ENCODE measurements around the gene NKD1.

Gene NKD1

DNA sequence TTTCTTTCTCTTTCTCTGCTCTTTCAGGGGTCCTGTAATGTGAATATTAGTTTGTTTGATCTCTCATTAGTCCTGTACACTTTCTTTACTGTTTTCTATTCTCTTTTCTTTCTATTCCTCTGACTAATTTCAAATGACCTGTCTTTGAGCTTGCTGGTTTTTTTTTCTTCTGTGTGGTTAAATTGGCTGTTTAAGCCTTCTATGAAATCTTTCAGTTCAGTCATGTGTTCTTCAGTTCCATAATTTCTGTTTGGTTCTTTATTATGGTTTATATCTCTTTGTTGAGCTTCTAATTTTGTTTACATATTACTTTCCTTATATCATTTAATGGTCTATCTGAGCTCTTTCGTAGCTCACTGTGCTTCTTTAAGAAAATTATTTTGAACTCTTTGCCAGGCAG, 31.3 kb upstream of the NKD1 start:
- 78% methylated on average over 1 of the region's 1 CpG for WGBS
- H2AK5ac ChIP-seq (ENCODE audit: low read length, severe bottlenecking) = no peak overlapping the region
- H3K4ac ChIP-seq (ENCODE audit: low read depth in 1 of 2, low read length in 2 of 2) = no peak overlapping the region
- H3K27me3 ChIP-seq (ENCODE audit: control insufficient read depth in 1 of 2, insufficient read depth in 1 of 2, low read length in 2 of 2) = peaks cover 6 to 8% of the 10 kb centered on the region in 2 experiments
- no peak overlapping the region for H3K27ac ChIP-seq (ENCODE audit: low read length, poor library complexity, severe bottlenecking)
- no peak overlapping the region for H2BK12ac ChIP-seq (ENCODE audit: low read length in 2 of 2)
- H3K4me3 ChIP-seq (ENCODE audit: insufficient read depth in 1 of 2, low read depth in 1 of 2, low read length in 2 of 2) = no peak overlapping the region
- no peak overlapping the region for H4K91ac ChIP-seq (ENCODE audit: low read length)
- H3K36me3 ChIP-seq (ENCODE audit: control insufficient read depth in 1 of 2, insufficient read depth in 2 of 2, low read depth in 1 of 2, low read length in 2 of 2) = no peaks in the 10 kb centered on the region
- no peak overlapping the region for H2BK120ac ChIP-seq (ENCODE audit: low read depth, low read length)
- H3K18ac ChIP-seq (ENCODE audit: low read depth in 1 of 2, low read length in 2 of 2) = no peak overlapping the region
- no peak overlapping the region for H4K8ac ChIP-seq (ENCODE audit: low read length)
- H3K4me1 ChIP-seq (ENCODE audit: control insufficient read depth, insufficient read depth, low read depth, low read length) = no peaks in the 10 kb centered on the region
- H3K23ac ChIP-seq (ENCODE audit: low read length in 2 of 2) = no peak overlapping the region
- no peak overlapping the region for H3K14ac ChIP-seq (ENCODE audit: low read length in 2 of 2)
- H3K79me1 ChIP-seq (replicated peaks; ENCODE audit: low read length, poor library complexity, severe bottlenecking) = no peaks in the 10 kb centered on the region
- peaks cover 25% of the 10 kb centered on the region for H3K9me3 ChIP-seq (ENCODE audit: control insufficient read depth, low read length)
- no peak overlapping the region for H3K4me2 ChIP-seq (ENCODE audit: low read length, poor library complexity, severe bottlenecking)
- H2BK15ac ChIP-seq (ENCODE audit: low read depth, poor library complexity, severe bottlenecking) = no peak overlapping the region
- no peak overlapping the region for H3K9ac ChIP-seq (ENCODE audit: low read length)
- no peak for DNase-seq
- H2AFZ ChIP-seq (ENCODE audit: low read depth, low read length) = no peak overlapping the region
- no peak overlapping the region for H2BK5ac ChIP-seq (ENCODE audit: low read depth, low read length, poor library complexity, severe bottlenecking)

- Histone ChIP-seq H3K4me1 (ENCODE audit: control insufficient read depth, insufficient read depth, low read depth, low read length) (no peaks in the 10 kb centered on the region), H3K27me3 (ENCODE audit: control insufficient read depth in 1 of 2, insufficient read depth in 1 of 2, low read length in 2 of 2) (peaks cover 9% of the 10 kb centered on the region in 2 experiments), H3K18ac (ENCODE audit: low read depth in 1 of 2, low read length in 2 of 2) (no peak overlapping the region), H2AK5ac (ENCODE audit: low read length, severe bottlenecking) (no peak overlapping the region), H2BK120ac (ENCODE audit: low read depth, low read length) (no peak overlapping the region), H2BK5ac (ENCODE audit: low read depth, low read length, poor library complexity, severe bottlenecking) (no peak overlapping the region), H3K4me3 (ENCODE audit: insufficient read depth in 1 of 2, low read depth in 1 of 2, low read length in 2 of 2) (no peak overlapping the region), H3K36me3 (ENCODE audit: control insufficient read depth in 1 of 2, insufficient read depth in 2 of 2, low read depth in 1 of 2, low read length in 2 of 2) (no peaks in the 10 kb centered on the region), H2BK15ac (ENCODE audit: low read depth, poor library complexity, severe bottlenecking) (no peak overlapping the region), H4K8ac (ENCODE audit: low read length) (no peak overlapping the region), H2AFZ (ENCODE audit: low read depth, low read length) (no peak overlapping the region), H3K4me2 (ENCODE audit: low read length, poor library complexity, severe bottlenecking) (no peak overlapping the region), H4K91ac (ENCODE audit: low read length) (no peak overlapping the region), H3K23ac (ENCODE audit: low read length in 2 of 2) (no peak overlapping the region), H3K9ac (ENCODE audit: low read length) (no peak overlapping the region), H3K9me3 (ENCODE audit: control insufficient read depth, low read length) (peaks cover 25% of the 10 kb centered on the region), H3K79me1 (replicated peaks; ENCODE audit: low read length, poor library complexity, severe bottlenecking) (no peaks in the 10 kb centered on the region), H3K4ac (ENCODE audit: low read depth in 1 of 2, low read length in 2 of 2) (no peak overlapping the region), H3K14ac (ENCODE audit: low read length in 2 of 2) (no peak overlapping the region), H3K27ac (ENCODE audit: low read length, poor library complexity, severe bottlenecking) (no peak overlapping the region), H2BK12ac (ENCODE audit: low read length in 2 of 2) (no peak overlapping the region)
- 40% methylated on average over 2 of the region's 2 CpGs for WGBS
- DNase-seq = no peak
Measured at GRCh38 chr16:50517450-50518252, 30.5 kb upstream of the NKD1 start.

- DNase-seq = no peak
- no peak overlapping the region for H2AK5ac ChIP-seq (ENCODE audit: low read length, severe bottlenecking)
Measured at GRCh38 chr16:50519001-50519400, 29.2 kb upstream of the NKD1 start.

GRCh38 chr16:50519602-50520001, 28.6 kb upstream of the NKD1 start:
- no peaks in the 10 kb centered on the region for H3K36me3 ChIP-seq (ENCODE audit: control insufficient read depth in 1 of 2, insufficient read depth in 2 of 2, low read depth in 1 of 2, low read length in 2 of 2)
- no peak overlapping the region for H3K14ac ChIP-seq (ENCODE audit: low read length in 2 of 2)
- 76% methylated on average over 2 of the region's 3 CpGs for WGBS
- no peak overlapping the region for H3K4me2 ChIP-seq (ENCODE audit: low read length, poor library complexity, severe bottlenecking)
- H3K4ac ChIP-seq (ENCODE audit: low read depth in 1 of 2, low read length in 2 of 2) = no peak overlapping the region
- H3K23ac ChIP-seq (ENCODE audit: low read length in 2 of 2) = no peak overlapping the region
- no peak overlapping the region for H2BK120ac ChIP-seq (ENCODE audit: low read depth, low read length)
- H2BK5ac ChIP-seq (ENCODE audit: low read depth, low read length, poor library complexity, severe bottlenecking) = no peak overlapping the region
- H3K79me1 ChIP-seq (replicated peaks; ENCODE audit: low read length, poor library complexity, severe bottlenecking) = no peaks in the 10 kb centered on the region
- H3K9ac ChIP-seq (ENCODE audit: low read length) = no peak overlapping the region
- no peak overlapping the region for H4K8ac ChIP-seq (ENCODE audit: low read length)
- H2BK12ac ChIP-seq (ENCODE audit: low read length in 2 of 2) = no peak overlapping the region
- H3K27ac ChIP-seq (ENCODE audit: low read length, poor library complexity, severe bottlenecking) = no peak overlapping the region
- H3K9me3 ChIP-seq (ENCODE audit: control insufficient read depth, low read length) = peaks cover 25% of the 10 kb centered on the region
- H3K4me1 ChIP-seq (ENCODE audit: control insufficient read depth, insufficient read depth, low read depth, low read length) = no peaks in the 10 kb centered on the region
- no peak overlapping the region for H3K4me3 ChIP-seq (ENCODE audit: insufficient read depth in 1 of 2, low read depth in 1 of 2, low read length in 2 of 2)
- no peak overlapping the region for H2AFZ ChIP-seq (ENCODE audit: low read depth, low read length)
- H2AK5ac ChIP-seq (ENCODE audit: low read length, severe bottlenecking) = no peak overlapping the region
- no peak overlapping the region for H3K18ac ChIP-seq (ENCODE audit: low read depth in 1 of 2, low read length in 2 of 2)
- no peak overlapping the region for H2BK15ac ChIP-seq (ENCODE audit: low read depth, poor library complexity, severe bottlenecking)
- no peak for DNase-seq
- H3K27me3 ChIP-seq (ENCODE audit: control insufficient read depth in 1 of 2, insufficient read depth in 1 of 2, low read length in 2 of 2) = peaks cover 9% of the 10 kb centered on the region in 2 experiments
- H4K91ac ChIP-seq (ENCODE audit: low read length) = no peak overlapping the region

More at GRCh38 chr16:50519001-50519400, 29.2 kb upstream of the NKD1 start:
- Histone ChIP-seq H3K27me3 (ENCODE audit: control insufficient read depth in 1 of 2, insufficient read depth in 1 of 2, low read length in 2 of 2) (peaks cover 9% of the 10 kb centered on the region in 2 experiments), H4K8ac (ENCODE audit: low read length) (no peak overlapping the region), H2BK15ac (ENCODE audit: low read depth, poor library complexity, severe bottlenecking) (no peak overlapping the region), H3K79me1 (replicated peaks; ENCODE audit: low read length, poor library complexity, severe bottlenecking) (no peaks in the 10 kb centered on the region), H3K9me3 (ENCODE audit: control insufficient read depth, low read length) (peaks cover 25% of the 10 kb centered on the region), H3K4me3 (ENCODE audit: insufficient read depth in 1 of 2, low read depth in 1 of 2, low read length in 2 of 2) (no peak overlapping the region), H3K27ac (ENCODE audit: low read length, poor library complexity, severe bottlenecking) (no peak overlapping the region), H3K4me2 (ENCODE audit: low read length, poor library complexity, severe bottlenecking) (no peak overlapping the region), H2BK5ac (ENCODE audit: low read depth, low read length, poor library complexity, severe bottlenecking) (no peak overlapping the region), H3K14ac (ENCODE audit: low read length in 2 of 2) (no peak overlapping the region), H3K18ac (ENCODE audit: low read depth in 1 of 2, low read length in 2 of 2) (no peak overlapping the region), H2AFZ (ENCODE audit: low read depth, low read length) (no peak overlapping the region), H3K9ac (ENCODE audit: low read length) (no peak overlapping the region), H3K36me3 (ENCODE audit: control insufficient read depth in 1 of 2, insufficient read depth in 2 of 2, low read depth in 1 of 2, low read length in 2 of 2) (no peaks in the 10 kb centered on the region), H3K23ac (ENCODE audit: low read length in 2 of 2) (no peak overlapping the region), H4K91ac (ENCODE audit: low read length) (no peak overlapping the region), H2BK120ac (ENCODE audit: low read depth, low read length) (no peak overlapping the region), H3K4me1 (ENCODE audit: control insufficient read depth, insufficient read depth, low read depth, low read length) (no peaks in the 10 kb centered on the region), H2BK12ac (ENCODE audit: low read length in 2 of 2) (no peak overlapping the region), H3K4ac (ENCODE audit: low read depth in 1 of 2, low read length in 2 of 2) (no peak overlapping the region)
- 74% methylated on average over 5 of the region's 5 CpGs for WGBS

Measured in mesenchymal stem cell (in vitro differentiated cells and primary cell).